ENCODE results near the gene PRMT9. TPM values are rescaled to one million over a fixed set of nuclear protein-coding genes. Genes with fewer than 3 reads are reported as not detected.
A peak's percentile ranks its signal among the peaks of the same experiment; 100 is the strongest.

The PRMT9 gene
- total and polyA plus RNA-seq, 9 of the 15 experiments (the other 6 are each of a cell fraction or from before 2014, with no cell fraction given): 3.5 to 15.6 (median 7.2) TPM

- TF ChIP-seq CHD7 (IDR thresholded peaks at IDR 0.05; ENCODE audit: low read depth, low read length) (no peak), NFIC (IDR thresholded peaks at IDR 0.05) (peak; percentile 43), ZNF354B (CRISPR knock-in tag; IDR thresholded peaks at IDR 0.05) (no peak), ZFP1 (CRISPR knock-in tag; IDR thresholded peaks at IDR 0.05) (no peak), PHB2 (IDR thresholded peaks at IDR 0.05; ENCODE audit: low read depth) (no peak), ZNF583 (CRISPR knock-in tag; IDR thresholded peaks at IDR 0.05) (no peak), ATF1 (CRISPR knock-in tag; IDR thresholded peaks at IDR 0.05) (peak; percentile 93), ATF1 (tag; IDR thresholded peaks at IDR 0.05) (peak; percentile 99), GABPB1 (CRISPR knock-in tag; IDR thresholded peaks at IDR 0.05) (peak; percentile 73; the same call in 1 of the 2 replicates), RBM14 (IDR thresholded peaks at IDR 0.05; ENCODE audit: borderline replicate concordance, insufficient read depth, low read depth, low read length) (no peak)
Observed at GRCh38 chr4:147683717-147684700, at the start of gene PRMT9 (continued).

Data from K562 (cell line).